HG02884 (cell line): ENCODE results near the gene IFNA1.
"Not testable (repeated sequence)": the region's sequence is repeated elsewhere in the genome, so short reads cannot be mapped to it uniquely, and the experiment has no call there.

Experiments
- ATAC-seq: cut with Tn5 transposase; IDR thresholded peaks from one replicate; pipeline ENCODE4 v1.9.1; 2021; ENCODE audit warnings: mild to moderate bottlenecking, moderate library complexity; ENCODE audit not compliant: unreplicated experiment

IFNA1 gene

DNA sequence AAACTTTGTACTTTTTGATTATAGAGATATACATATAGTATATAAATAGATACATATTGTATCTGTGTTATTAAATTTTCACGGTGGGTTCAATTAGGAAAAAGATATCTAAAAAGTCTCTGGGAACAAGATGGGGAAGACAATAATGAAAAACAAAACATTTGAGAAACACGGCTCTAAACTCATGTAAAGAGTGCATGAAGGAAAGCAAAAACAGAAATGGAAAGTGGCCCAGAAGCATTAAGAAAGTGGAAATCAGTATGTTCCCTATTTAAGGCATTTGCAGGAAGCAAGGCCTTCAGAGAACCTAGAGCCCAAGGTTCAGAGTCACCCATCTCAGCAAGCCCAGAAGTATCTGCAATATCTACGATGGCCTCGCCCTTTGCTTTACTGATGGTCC, at the start of gene IFNA1:
Gene IFNA1 (plus strand): TSS at position 301 of the 400 bp plus-strand sequence. CDS start 69 bp downstream, at position 370.
- no peak for ATAC-seq

DNA sequence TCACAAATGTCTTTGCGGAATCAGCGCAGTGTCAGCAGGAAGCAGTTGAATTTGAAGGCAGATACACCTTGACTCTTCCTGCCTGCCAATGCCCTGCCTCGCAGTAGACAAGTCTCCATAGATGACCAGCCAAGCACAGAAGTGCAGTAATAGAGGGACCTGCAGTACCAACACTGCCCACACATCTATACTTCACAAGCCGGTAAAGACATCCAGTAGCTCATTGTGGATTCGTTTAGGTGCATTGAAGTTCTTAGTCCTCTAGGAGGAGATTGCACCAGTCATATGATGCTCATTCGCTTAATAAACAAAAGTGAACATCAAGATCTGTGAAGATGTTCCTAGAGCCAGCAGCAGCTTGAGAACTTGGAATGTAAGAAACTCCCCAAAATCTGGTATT, 48.0 kb upstream of the IFNA1 start:
- peak; percentile 90 for ATAC-seq

DNA sequence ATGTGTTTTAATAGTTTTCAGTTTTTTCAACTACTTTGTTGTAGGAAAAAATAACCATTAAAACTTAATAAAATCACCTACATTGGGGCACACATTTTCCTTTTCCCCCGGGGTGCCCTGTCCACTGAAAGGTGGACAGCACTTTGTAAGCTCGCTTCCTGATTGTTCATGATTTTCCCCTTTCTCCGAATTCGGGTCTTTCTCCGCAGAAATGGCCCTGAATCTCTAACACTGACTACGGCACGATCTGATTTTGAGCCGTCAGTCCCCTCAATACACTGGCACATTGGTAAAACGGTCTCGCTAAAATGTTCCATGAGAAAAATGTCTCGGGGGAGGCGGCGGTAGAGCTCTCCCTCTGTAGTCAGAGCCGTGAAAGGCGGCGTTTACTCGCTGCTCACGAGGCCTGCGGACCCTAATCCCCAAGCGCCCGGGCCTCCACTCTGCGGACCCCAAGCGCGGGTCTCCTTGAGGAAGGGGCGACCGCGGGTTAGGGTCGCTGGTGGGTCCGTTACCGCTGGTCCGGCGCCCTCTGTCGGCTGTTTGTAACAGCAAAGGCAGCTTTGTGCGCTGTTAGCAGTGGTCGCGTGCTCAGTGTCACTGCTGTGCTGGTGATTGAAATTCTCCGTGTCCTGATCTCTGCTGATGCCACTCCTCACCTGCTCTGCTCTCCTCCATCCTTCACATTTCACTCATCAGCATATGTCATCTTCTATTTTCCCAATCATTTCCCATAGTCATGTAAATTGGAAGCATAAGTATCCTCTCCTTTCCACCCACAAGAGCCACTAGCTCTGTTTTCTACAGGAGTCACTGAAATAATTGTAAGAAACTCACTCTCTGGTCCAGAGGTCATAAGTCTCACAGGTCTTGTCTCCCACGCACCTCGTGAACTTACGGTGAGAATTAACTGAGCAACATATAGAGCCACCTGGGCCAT, 44.2 kb upstream of the IFNA1 start:
- ATAC-seq = peak; percentile 73

DNA sequence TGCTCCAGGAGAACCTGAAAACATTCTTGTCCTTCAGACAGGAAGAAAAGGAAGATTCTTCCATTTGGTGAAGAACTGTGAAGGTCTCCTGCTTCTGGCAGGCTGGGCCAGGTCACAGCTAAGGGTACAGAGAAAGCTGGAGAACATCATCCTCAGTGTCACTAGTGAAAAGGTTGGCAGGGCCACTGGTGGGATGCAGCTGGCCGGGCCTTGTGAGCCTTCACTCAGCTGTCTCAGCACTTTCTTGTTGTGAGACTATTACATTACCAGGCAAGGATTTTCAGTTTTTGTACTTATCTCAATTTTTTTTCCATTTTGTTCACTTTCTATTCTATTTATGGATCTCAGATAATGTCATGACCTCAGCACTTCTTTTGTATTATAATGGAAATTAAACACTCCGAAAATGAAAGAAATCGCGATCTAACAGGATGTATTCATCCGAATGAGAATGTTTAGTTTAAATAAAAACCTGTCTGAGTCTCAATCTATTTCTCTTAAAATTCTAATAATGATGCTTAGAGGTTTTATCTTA, 41.2 kb upstream of the IFNA1 start:
- no peak for ATAC-seq

DNA sequence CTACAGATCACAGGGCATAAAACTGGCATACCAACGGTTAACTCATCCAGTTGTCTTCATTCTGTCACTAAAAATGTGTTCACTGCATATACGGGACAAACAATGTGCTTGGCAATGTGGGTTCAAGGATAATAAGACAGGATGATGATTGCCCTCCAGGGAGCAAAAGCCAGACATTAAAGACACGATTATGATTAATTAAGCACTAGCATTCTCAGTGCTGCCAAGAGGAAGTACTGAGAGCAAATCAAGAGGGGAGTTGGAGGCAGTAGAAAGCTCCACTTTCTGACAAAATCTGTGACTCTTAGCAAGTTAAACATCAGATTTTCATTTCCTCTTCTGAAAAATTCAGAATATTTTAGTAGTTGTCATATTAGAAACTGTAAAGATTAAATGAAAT, 40.3 kb upstream of the IFNA1 start:
- ATAC-seq = no peak

DNA sequence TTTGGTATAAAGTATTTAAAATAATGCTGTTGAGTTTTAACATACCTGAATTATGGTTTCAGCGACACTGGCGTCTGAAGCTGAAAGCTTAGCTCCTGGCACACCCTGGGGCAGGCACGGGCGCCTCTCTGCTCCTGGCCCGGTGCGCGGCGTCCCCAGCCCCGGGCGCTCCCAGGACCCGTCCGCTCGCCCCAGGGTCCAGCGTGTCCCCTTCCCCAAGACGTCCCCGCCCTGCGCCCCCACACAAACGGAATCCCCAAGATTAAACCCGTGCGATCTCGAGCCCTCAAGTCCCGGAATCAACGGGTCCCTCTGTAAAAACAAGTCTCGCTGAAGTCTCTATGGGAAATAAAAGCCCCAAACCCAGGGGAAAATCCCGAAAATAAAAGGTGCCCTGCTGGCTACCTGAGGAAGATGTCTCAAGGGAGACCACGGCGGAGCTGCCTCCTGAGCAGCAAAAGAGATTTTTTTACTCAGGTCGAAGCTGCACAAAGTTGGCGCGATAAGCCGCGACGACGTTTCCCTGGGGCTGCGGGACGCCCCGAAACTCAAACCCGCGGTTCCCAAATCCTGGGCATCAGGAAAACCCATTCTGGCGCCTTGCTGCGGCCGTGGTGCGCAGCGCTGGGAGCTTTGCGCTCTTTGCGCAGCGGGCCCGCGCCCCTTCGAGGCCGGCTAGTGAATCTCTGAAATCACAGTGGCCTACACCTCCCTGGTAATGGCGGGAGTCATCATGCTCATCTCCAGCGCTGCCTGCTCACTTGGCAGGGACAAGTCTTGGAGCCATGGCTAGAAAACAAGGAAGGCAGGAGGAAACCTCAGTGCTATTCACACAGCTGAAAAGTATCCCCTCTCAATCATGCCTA, 37.6 kb upstream of the IFNA1 start:
- peak; percentile 71 for ATAC-seq

DNA sequence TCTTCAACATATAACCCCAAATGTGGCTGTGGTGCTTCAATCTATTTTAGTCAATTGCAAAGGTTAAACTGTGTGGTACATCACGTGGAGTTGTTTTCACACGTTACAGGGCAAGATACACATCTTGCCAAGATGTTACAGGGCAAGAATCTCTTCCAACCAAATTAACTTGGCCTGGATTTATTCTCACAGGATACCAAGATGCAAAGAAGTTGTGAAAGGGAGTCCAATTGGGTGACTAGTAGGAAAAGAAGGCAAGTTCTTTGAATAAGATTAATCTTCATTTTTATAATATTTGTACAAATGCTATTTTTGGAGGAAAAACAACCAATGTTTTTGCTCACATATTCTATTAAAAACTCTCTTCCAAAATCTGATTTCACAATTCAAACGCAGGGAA, 36.1 kb upstream of the IFNA1 start:
- no peak for ATAC-seq

DNA sequence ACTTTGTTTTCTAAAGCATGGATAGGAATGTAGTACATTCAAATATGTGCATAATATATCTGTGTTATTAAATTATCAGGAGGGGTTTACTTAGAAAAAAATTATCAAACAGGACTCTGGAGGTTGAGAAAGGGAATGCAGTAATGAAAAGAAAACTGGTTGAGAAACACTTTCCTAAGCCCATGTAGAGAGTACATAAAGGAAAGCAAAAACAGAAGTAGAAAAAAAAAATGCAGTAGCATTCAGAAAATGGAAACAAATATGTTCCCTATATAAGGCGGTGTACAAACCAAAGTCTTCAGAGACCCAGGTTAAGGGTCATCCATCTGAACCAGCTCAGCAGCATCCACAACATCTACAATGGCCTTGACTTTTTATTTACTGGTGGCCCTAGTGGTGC, 31.4 kb upstream of the IFNA1 start, which contains the start of gene IFNA8:
Gene IFNA8 (plus strand): TSS at position 301 of the 400 bp plus-strand sequence. CDS start 60 bp downstream, at position 361.
- ATAC-seq = no peak

DNA sequence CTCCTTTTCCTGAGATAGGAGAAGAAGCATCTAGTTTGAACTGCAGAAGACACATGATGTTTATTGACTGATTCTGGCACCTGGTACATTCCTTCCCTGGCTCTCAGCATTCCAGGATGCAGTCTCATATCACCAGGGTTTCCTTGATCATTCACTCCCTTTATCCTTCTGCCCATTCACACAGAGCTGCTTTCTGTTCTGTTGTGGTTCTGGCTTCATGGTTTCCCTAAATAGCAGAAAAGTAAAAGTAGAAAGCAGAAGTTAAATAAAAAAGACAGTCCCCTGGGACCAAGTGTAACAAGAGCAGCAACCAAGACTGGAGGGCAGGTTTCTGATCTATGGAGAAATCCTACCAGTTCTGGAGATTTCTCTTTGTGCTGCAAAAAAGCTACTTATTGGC, 28.1 kb upstream of the IFNA1 start:
- peak; percentile 67 for ATAC-seq

DNA sequence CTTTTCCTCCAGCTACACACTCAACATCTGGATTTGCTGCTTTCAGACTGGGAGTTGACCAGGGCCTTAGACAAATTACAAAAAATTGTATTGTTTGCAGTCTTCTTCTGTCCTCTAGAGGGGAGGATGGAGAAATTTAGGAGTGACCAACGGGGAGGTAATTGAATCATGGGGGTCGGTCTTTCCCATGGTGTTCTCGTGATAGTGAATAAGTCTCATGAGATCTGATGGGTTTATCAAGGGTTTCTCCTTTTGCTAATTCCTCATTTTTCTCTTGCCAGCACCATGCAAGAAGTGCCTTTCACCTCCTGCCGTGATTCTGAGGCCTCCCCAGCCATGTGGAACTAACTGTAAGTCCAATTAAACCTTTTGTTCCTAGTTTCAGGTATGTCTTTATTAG, 27.1 kb upstream of the IFNA1 start:
- no peak for ATAC-seq

DNA sequence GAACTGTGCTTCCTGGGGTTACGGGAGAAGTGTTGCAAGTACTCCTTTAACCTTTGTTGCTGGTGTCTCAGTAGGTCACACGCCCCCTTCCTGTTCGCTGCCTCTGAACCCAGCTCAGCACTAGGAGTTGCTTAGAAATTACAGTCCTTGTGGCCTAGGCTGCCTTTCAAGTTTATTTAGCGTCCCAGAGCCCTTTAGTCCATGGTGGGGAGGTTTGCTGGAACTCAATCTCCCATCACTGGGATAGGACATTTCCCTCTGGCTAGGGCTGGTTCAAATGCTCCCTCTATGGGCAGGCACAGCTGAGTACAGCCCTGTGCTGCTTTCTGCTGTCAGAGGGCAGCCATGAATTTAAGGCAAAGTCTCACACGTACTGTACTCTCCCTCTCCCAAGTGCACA, 26.6 kb upstream of the IFNA1 start:
- ATAC-seq = no peak

DNA sequence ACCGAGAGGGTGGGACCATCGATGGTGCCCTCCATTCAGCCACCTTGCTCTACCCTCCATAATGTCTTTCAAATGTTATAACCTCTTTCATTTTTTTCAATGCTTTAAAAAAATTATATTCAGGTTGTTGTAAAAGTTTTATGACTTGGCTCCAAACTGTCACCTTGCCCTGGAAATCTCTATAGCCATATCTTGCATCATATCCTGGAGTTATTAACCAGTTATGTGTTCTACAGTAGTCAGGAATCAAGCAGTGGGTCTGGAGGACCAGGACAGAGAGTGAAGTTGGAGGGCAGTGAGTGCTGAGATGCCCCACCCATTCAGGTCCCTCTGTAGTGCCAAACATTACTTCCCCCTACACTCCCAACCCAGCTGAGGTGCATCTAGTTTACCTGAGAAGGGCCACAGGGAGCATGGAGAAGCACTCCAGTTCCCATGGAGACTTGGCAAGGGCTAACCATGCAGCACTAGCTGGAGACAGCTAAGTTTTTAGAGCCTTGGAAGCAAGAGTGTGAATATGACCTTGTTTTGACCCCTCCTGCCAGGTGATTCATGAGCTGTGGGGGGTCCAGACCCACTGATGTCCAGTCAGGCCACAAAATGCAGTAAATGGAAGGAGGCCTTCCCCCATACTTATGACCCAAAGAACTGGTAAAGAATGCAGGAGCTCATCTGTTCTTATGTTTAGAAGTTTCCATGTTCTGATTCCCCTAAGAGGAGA, 25.9 kb upstream of the IFNA1 start:
- no peak for ATAC-seq

DNA sequence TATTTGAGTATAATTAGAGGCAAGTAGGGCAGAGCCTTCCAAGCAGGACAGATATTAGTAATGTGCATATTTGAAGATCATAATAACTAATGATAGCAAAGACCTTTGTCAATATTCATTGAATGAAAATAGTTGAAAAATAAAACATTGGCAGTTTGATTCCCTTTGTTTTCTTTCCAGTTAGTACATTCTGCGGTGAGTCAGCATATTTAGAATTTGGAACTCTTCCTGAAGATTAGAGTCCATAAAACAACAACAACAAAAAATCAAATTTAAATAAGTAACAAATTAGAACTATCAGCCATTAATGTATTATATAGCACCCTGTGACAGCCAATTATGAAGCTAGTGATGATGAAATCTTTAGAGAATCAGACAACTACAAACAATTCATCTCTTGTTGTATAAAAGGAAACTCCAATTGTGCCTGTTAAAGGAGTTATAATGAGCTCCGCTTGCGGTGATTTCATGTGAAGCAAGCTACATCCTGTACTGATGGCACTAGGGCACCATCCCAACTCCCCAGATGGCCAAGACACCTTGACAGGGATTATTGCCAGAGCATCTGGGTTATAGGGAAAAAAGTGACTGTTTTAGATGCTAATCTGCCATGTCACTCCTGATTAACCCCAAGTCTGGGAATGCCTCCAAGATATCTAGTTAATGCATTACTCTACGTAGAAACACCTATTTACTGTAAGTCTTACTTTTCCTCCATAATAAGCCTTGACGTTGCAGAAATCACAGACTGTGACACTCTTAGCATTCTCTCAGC, 24.6 kb upstream of the IFNA1 start:
- ATAC-seq = no peak

DNA sequence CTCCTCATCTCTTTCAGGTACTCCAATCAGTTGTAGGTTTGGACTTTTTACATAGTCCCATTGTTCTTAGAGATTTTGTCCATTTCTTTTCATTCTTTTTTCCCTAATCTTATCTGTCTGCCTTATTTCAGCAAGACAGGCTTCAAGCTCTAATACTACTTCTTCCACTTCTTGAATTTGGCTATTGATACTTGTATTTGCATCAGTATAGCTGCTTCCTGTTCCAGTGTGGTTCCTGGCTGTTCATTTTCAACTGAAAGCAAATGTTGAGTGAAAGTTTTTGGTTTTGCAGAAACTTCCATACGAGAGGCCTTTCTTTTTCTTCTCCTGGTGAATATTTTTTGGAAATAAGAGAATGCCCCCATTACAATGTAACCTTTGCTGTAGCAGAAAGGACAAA, 12.0 kb upstream of the IFNA1 start:
- ATAC-seq = peak; percentile 65

DNA sequence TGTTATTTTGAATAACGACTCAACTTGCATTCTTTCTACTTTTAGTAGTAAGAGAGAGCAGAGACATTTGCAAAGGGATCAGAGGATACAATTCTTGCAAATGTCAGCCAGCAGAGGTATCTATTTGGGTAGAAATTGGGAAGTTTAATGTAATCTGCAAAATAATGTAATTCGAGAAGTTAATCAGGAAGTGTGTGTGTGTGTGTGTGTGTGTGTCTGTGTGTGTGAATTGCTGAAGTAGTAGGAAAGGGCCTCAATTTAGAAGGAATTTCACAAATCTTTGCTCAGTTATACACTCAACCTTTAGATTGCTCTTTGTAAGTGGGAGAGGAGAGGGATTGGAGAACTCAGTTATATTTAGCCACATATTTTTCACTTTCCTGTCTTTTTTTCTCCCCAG, 11.0 kb upstream of the IFNA1 start:
- no peak for ATAC-seq

DNA sequence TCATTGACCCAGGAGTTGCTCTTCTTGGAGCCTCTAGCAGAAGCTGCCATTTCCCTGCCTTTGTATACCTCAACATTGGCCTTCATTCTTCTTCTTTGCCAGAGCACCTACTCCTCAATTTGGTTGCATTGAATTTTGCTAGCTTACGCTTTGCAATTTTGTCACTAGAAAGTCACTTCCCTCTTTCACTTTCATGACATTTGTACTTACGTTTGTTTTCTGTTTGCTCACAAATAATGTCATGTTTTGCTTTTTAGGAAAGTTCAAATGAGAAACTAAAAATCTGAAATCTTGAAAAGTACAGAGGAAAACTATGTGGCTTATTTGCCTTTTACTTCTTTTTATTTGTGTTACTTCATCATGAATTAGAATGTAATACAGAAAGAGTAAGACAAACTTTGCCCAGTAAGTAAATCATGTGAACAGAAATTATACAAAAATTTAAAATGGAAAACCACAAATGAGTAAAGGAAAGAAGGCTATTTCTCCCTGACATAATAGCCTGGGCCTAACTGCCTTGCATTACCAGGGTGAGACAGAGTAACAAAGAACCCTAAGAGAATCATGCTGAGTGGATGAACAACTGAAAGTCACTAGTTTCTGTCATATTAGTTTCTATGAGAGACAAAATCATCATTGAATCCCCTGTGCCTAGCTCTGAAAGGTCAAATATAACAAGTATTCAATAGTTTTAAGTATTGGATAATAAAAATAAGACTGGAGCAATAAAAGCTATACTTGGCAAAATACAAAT, 7.4 kb upstream of the IFNA1 start:
- peak; percentile 53 for ATAC-seq

DNA sequence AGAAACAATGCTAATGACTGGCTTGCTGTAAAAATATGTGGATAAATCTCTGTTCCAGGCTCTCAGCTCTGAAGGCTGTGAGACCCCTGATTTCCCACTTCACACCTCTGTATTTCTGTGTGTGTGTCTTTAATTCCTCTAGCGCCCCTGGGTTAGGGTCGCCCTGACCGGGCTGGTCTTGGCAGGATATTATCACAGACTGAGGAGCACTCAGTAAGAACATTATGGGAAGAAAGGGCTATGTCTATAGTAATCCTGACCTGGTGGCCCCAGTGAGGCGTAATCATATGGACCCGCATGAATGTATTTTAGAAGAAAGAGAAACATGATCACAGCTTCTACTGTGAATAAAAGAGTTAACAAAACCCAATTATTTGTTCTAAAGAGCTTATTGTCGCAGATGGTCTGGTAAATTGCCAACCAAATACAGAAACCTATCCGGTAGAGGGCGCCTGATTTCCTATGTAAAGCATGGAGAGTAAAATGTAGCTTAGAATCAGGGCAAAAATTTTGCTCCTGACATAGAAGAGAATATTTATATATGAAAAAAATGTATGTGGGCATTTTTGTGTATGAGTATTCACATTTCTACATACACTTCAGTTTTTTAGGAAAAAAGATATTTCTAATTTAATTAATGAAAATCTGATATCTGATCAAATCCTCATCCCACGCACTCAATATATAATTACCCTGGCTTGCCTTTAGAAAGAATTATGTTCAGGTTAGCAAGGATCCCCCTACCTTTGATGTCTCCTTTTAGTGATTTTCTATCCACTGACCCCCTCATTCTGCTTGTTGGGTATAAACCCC, 5.8 kb upstream of the IFNA1 start:
- ATAC-seq = no peak

DNA sequence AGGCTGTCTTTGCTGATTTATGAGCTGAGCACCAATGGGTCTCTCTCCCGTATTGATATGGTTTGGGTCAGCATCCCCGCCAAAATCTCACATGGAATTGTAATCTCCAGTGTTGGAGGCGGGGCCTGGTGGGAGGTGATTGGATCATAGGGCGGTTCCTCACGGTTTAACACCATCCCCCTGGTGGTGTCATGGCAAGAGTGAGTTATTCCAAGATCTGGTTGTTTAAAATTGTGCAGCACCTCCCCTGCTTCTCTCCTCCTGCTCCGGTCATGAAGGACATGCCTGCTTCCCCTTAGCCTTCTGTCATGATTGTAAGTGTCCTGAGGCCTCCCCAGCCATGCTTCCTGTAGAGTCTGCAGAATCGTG, 5.2 kb upstream of the IFNA1 start:
- not testable (repeated sequence) for ATAC-seq
